ENCODE data around the gene EFHB.

GRCh38 chr3:19931767-19932188 is 2.2 kb downstream of the EFHB start:
- TF ChIP-seq CTCF (IDR thresholded peaks at IDR 0.05 in 4 of 5, conservative IDR thresholded peaks at IDR 0.05 in 1 of 5), result no peak
- no peak for TF ChIP-seq POLR2A (IDR thresholded peaks at IDR 0.05)

Measured in gastrocnemius medialis (tissue), 4 donors.